ENCODE data around the gene GOLGA6L10.
"Not testable (repeated sequence)": the region's sequence is repeated elsewhere in the genome, so short reads cannot be mapped to it uniquely, and the experiment has no call there.

DNA sequence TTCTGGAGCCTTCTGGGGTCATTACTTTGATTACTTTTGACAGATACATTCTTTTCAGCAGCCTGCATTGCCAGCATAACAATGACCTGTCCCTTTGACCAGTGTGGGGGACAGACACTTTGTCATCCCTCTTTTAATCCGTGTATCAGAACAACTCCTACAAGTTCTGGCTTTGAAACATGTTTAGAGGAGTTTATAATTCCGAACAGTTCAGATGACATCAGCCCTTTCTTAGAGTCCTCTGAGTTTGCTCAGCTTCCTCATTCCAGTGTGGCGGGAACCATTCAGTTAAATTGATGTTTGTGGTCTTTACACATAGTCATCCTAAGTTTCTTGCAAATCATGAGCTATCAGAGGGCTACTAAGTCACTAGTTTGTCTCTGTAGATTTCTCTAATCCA is 13.5 kb upstream of the GOLGA6L10 start:
- not testable (repeated sequence) for TF ChIP-seq SUZ12 (IDR thresholded peaks at IDR 0.05; ENCODE audit: extremely low read depth, insufficient read depth, insufficient read length); ZNF274 (IDR thresholded peaks at IDR 0.05; ENCODE audit: low read depth, low read length)

All from NT2/D1 (cell line).